NCI-H82 treated with DMSO at 0.1 percent for 48 hours (cell line): ENCODE data around the gene PCGF5.
"Not testable (repeated sequence)": the region's sequence is repeated elsewhere in the genome, so short reads cannot be mapped to it uniquely, and the experiment has no call there.

Experiments
- DNase-seq: peaks from one replicate; lab custom pipeline; 2025; ENCODE audit not compliant: unreplicated experiment; lab: John Stamatoyannopoulos, UW

The PCGF5 gene

DNA sequence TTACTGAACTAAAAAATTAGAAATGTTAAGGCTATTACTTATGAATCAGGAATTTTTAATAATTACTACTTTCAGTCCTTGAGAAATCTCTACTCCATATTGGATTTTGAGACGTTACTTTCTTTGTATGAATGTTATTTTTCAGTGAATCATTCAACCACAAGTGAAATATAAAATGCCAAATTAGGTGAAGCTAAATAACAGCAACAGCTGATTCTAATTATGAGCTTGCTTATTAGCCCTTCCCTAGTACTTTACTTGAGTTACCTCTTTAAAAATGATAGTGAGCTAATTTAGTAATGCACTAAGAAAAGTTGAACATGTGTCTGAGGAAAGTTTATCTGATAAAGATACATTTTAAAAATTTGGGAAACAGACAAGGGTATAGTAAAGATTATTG is 51.4 kb downstream of the PCGF5 start:
- DNase-seq: no peak

DNA sequence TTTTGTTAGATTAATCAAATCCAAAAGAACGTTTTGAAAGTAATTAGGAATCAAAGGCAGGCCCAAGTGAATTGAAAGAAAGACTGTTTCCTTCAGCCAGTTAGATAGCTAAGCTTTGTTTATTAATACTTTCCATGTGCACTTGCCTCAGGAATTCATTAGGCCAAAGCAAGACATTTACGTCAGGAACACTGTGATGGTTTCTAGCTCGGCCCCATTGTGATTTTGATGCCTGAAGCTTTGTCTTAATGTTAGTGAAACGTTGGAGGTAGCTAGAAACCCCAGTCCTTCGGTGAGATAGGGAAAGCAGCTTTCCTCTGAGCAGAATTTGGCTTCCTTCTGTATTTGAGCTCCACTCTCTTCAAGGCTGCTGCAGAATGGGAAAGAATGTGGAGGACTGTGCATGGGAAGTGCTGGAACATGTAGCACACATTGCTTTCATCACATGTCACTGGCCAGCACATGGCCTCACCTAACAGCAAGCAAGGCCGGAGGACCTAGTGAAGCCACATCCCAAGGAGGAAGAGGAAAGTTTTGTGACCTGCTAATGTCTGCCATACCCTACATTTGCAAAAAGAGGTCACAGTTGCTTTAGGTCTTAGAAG is 64.1 kb downstream of the PCGF5 start:
- no peak for DNase-seq

DNA sequence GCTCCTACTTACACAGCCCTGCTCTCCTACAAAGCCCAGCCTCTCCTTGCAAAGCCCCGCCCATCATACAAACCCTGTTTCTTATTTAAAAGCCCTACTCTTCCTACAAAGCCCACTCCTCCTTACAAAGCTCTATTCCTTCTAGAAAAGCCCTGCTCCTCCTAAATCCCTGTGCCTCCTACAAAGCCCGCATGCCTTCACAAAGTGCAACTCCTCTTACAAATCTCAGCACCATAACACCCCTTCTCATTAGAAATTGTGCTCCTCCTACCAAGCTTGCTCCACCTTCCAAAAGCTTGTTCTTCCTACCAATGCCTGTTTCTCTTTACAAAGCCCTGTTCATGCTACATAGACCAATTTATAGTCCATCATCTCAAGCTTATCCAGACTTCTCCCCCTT is 66.1 kb downstream of the PCGF5 start:
- DNase-seq: no peak

DNA sequence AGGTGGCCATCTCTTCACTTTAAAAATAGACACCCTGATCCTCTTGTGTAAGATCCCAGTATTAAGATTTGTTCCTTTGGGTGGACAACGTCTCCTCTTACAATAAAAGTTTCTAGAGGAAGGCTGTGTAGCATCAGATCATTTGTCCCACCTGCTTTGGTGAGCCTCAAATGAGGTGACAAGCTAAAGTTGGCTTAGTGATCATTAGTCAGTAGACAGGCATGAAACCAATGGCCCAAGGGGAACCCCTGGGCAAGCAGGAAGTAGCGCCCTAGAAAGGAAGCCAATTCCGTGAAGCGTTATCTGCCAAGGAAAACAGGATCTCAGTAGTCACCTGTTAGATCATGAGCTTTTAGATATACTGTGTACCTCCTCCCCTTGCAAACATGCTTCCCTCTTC is 66.8 kb downstream of the PCGF5 start:
- DNase-seq: no peak

- DNase-seq: no peak
Observed at GRCh38 chr10:91287912-91288311, 67.4 kb downstream of the PCGF5 start.

GRCh38 chr10:91289305-91289704 is 68.8 kb downstream of the PCGF5 start:
- no peak for DNase-seq

GRCh38 chr10:91290607-91291006 is 70.1 kb downstream of the PCGF5 start:
- DNase-seq: no peak

DNA sequence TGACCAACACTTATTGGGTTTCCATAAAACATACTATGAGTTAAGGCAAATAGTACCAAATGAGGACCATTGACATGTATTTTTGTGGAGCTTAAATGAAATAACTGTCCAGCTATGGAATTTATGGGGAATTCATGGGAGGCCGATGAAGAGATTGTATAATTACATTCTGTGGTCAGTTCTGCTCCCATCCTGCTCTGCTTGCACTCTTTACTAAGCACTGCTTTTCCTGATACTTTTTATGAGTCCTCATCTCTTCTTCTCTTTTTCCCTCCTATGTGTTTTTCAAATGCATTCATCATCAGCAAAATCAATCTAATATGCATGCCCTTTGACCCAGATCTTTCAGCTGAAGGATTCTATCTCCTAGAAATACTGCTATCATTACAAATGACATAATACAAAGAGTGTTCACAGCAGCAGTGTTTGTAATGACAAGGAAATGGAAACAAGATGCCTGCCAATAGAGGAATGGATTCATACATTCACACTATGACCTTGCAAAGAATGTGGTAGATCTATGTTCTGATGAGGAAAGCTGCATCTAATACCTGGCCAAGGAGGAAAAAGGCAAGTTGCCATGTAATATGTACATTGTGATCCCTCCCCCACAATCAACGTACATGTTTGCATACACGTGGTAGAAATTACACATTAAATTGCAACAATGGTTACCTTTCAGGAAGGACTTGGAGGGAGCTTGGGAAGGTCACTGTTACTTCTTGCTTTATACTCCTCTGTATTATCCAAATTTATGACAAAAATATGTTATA is 73.9 kb downstream of the PCGF5 start:
- DNase-seq: no peak

- no peak for DNase-seq
Observed at GRCh38 chr10:91295346-91295745, 74.9 kb downstream of the PCGF5 start.

DNA sequence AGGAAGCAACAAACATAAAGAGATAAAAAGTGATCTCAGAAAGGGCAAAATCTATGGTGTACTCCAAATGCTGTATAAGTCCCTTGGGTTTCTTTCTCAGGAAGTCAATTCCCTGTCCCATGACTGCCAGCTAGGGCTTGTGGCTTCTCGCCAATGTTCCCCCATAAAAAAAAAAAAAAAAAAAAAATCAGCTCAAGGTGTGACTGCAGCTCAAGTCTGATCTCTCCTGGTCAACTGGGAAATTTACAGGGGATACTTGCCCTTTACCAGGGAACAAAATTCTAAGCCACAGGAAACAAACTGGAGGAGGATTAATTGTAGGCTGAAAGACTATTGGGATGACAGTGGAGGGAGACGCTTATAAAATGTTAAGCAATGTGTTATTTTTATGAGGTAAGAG is 76.0 kb downstream of the PCGF5 start:
- DNase-seq: peak; percentile 34

- DNase-seq: peak; percentile 39
Observed at GRCh38 chr10:91298224-91298871, 77.9 kb downstream of the PCGF5 start.

DNA sequence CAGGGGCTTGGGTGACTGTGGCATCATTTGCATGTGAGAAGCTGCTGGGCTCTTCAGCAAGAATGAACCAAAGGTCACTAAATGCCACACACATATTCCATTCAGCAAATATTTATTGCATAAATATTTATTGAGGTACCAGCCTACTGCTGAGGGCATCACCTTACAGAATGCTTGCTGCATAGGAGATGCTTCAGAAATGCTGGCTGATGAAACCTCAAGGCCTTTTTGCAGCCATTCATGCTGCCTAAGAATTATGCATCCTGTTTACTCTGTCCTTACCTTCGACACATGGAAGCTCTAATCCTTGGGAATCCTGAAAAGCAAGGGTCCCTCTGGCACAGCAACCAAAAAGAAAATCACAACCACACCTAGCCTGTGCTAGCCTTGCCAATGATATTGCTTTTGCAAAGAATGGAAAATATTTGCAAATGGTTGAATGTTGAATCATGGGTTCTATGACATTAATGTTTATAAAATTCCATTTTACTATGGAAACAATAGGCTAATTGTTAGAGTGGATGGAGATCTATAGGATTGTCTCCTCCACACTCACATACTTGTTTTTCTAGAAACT is 79.6 kb downstream of the PCGF5 start:
- no peak for DNase-seq

DNA sequence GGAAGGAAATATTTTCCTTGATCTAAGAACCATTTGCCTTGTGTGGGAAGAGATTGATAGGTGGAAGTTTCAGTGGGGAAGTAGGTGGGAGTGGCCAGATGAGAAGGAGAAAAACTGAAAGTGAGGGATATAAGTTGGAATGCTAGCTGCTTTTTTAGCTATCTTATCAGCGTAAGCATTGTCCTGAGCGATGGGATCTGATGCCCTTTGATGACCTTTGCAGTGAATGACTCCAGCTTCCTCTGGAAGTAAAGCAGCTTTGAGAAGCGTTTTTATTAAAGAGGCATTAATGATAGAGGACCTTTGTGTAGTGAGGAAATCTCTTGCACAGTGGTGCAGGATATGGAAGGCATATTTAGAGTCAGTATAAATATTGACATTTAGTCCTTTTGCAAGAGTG is 82.5 kb downstream of the PCGF5 start:
- not testable (repeated sequence) for DNase-seq

- DNase-seq: not testable (repeated sequence)
Observed at GRCh38 chr10:91305979-91306378, 85.5 kb downstream of the PCGF5 start.

DNA sequence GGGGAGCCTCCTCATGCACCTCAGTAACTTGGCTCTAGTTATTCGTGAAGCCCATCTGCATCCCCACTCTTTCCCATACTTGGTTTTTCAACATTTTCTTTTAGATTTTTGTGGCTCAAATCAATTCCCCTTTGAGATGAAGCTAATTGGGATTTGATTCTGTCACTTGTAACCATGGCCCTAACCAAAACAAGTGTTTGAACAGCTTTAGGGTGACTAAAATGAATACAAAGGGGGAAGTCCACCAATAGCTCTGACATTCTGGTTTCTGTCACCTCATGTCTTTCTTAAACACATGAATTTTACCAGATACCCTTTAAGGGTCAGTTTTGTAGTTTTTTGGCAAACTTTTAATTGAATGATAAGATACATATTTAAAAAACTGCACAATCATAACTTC is 87.0 kb downstream of the PCGF5 start:
- no peak for DNase-seq

- DNase-seq: no peak
Observed at GRCh38 chr10:91309711-91310110, 89.2 kb downstream of the PCGF5 start.

- DNase-seq: no peak
Observed at GRCh38 chr10:91311601-91312381, 91.3 kb downstream of the PCGF5 start.

- no peak for DNase-seq
Observed at GRCh38 chr10:91312382-91312733, 91.9 kb downstream of the PCGF5 start.

- no peak for DNase-seq
Observed at GRCh38 chr10:91313796-91314485, 93.5 kb downstream of the PCGF5 start.

GRCh38 chr10:91316486-91316885 is 96.0 kb downstream of the PCGF5 start:
- peak; percentile 9 for DNase-seq

GRCh38 chr10:91317541-91317940 is 97.1 kb downstream of the PCGF5 start:
- no peak for DNase-seq
